ENCODE measurements around the gene PKLR. TPM values are rescaled to one million over a fixed set of nuclear protein-coding genes. Genes with fewer than 3 reads are reported as not detected.
"Not testable (repeated sequence)": the region's sequence is repeated elsewhere in the genome, so short reads cannot be mapped to it uniquely, and the experiment has no call there.

Gene PKLR
- total RNA-seq, 1 donor from 2014 or later: not detected

- no peak for DNase-seq (ENCODE audit: low spot score)
These were observed 16.8 kb upstream of the PKLR start for GRCh38 chr1:155318082-155318481.

DNA sequence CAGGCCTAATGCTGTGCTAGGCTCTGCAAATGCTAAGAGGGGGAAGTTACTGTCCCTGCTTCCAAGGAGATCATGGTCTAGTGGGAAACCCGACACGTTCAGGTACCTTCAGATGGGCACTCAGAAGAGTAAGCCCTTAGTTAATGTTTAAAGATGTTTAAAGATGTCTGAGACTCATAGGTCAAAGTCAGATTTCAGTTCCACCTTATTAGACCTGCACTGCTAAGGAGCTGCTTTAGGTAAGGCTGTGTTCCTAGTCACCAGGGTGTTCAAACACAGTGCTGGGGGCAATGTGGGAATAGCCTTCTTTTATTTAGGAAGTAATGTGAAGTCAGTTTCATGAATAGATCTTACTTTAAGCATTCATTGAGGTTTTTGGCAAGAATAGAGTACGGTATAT, 15.7 kb upstream of the PKLR start:
- no peak for DNase-seq (ENCODE audit: low spot score)

- DNase-seq (ENCODE audit: low spot score): no peak
These were observed 12.0 kb upstream of the PKLR start for GRCh38 chr1:155313261-155313660.

GRCh38 chr1:155309423-155310021, 8.3 kb upstream of the PKLR start:
- DNase-seq (ENCODE audit: low spot score): peak; percentile 25

- DNase-seq (ENCODE audit: low spot score): peak; percentile 100
These were observed 7.5 kb upstream of the PKLR start, which contains the start of gene FDPS for GRCh38 chr1:155308493-155309422. Gene FDPS, plus strand, starts transcription at chr1:155308866. Its CDS starts 924 bp downstream, at chr1:155309790.

DNA sequence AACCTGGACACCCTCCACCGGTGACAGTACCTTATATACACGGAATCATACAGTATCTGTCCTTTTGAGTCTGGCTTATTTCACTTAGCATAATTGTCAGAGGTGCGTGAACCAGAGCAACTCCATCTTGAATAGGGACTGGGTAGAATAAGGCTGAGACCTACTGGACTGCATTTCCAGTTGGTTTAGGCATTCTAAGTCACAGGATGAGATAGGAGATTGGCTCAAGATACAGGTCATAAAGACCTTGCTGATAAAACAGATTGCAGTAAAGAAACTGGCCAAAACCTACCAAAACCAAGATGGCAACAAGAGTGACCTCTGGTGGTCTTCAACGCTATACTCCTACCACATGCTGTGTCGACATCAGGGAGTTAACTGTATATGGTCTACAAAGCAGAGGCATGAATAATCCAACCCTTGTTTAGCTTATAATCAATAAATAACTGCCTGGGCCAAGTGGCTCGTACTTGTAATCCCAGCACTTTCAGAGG, 6.1 kb upstream of the PKLR start:
- DNase-seq (ENCODE audit: low spot score): peak; percentile 60

DNA sequence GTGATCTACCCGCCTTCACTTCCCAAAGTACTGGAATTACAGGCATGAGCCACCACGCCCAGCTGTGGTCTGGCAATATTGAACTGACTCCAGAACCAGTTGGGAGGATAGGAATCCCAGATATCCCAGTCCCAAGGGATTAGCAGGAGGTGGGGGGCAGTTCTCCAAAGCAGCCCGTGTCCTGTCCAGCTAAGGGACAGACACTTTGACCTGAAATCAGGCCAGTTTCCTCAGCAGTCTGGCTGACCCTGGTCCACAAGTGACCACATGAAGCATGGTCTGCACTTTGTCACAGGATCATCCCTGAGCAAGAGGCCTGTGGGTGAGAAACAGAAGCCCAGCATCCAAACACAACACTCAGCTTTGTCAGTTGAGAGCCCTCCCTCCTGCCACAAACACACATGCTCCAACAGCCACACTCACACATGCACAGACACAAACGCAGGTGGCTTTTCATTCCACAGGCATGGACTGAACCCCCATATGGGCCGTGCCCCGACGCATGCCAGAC, 4.7 kb upstream of the PKLR start:
- DNase-seq (ENCODE audit: low spot score): peak; percentile 14

DNA sequence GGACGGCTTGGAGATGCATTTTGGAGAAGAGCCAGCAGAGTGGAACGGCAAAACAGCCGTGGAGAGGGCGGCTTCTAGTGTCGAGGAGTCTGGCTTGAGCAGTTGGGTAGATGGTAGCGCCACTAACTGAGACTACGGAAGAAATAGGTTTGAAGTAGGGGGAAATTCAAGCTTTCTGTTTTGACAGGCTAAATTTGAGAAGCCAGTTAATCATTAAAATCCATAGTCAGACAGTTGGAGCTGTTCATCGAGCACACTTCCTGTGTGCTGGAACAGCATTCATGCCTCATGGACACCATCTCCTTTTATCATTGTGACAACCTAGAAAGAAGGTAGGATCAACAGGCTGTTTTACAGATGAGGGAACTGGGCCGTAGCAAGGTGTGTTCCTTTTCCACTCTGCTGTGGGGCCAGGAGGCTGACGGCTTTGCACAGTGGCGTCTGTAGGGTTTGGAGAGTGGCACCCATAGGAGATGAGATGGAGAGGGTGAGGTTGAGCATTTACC, 3.4 kb upstream of the PKLR start:
- no peak for DNase-seq (ENCODE audit: low spot score)

- DNase-seq (ENCODE audit: low spot score): no peak
These were observed 497 bp downstream of the PKLR start for GRCh38 chr1:155300553-155301329.

GRCh38 chr1:155300024-155300423, 1.2 kb downstream of the PKLR start:
- no peak for DNase-seq (ENCODE audit: low spot score)

GRCh38 chr1:155297384-155297783, 3.9 kb downstream of the PKLR start:
- DNase-seq (ENCODE audit: low spot score): no peak

GRCh38 chr1:155296661-155297060, 4.6 kb downstream of the PKLR start:
- DNase-seq (ENCODE audit: low spot score): no peak

- no peak for DNase-seq (ENCODE audit: low spot score)
These were observed 5.3 kb downstream of the PKLR start for GRCh38 chr1:155295942-155296267.

DNA sequence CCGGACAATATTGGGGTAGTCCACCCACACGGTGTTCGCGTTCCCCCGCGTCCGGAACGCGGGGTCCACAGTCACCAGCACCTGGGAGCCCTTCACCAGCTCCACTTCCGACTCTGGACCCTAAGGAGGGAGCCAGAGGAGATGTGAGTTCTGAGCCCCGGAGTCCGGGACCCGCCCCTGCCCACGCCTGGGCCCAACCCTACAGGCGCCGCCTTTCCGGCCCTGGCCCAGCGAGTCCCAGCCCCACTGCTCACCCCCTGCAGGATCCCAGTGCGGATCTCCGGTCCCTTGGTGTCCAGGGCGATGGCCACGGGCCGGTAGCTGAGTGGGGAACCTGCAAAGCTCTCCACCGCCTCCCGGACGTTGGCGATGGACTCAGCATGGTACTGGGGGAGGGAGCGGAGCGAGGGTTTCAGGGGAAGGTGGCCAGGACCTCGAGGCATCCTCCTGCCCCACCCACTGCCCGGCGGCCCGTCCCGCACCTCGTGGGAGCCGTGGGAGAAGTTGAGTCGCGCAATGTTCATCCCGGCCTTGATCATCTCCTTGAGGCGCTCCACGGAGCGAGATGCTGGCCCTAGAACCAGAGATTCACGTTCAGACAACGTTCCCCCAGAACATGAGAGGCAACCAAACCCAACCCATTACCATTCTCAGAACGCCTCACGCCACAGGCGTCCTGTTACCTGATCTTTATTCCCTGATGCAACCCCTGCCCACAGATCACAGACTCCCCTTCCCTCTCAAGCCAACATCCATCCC, 5.9 kb downstream of the PKLR start:
- no peak for DNase-seq (ENCODE audit: low spot score)

- no peak for DNase-seq (ENCODE audit: low spot score)
These were observed 6.6 kb downstream of the PKLR start for GRCh38 chr1:155294520-155295182.

DNA sequence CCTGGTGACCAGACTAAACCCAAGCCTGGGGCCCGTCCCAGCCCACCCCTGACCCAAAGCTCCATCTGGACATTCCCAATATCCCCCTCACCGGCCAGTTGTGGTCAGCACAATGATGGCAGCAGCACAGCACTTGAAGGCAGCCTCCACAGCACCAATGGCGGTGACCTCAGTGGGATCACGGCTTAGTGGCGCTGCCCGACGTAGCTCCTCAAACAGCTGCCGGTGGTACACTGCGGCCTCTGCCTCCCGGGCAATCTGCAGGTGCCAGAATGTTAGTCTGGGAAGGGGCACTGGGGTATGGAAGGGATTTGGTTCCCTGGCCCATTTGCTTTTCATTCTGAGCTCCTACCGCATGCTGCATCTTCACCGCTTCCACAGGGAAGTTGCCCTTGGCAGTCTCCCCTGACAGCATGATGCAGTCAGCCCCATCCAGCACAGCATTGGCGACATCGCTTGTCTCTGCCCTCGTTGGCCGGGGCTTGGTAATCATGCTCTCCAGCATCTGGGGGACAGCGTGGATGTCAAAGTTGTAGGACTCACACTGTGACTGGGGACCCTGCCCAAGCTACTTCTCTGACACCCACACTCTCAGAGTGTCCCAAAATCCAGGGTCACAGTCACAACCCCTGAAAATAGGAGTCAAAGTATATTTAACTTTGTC, 8.0 kb downstream of the PKLR start:
- DNase-seq (ENCODE audit: low spot score): no peak

DNA sequence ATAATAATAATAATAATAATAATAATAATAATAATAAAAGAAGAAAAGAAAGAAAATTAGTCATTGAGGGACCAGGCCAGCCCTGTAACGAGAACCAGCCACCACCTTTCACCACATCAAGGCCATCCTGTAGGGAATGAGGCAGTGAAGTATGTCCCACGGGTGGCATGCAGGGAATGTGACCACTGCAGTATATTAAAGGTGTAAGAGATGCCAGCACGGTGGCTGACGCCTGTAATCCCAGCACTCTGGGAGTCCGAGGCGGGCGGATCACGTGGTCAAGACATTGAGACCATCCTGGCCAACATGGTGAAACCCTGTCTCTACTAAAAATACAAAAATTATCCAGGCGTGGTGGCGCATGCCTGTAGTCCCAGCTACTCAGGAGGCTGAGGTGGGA, 10.2 kb downstream of the PKLR start:
- not testable (repeated sequence) for DNase-seq (ENCODE audit: low spot score)

GRCh38 chr1:155287987-155288543, 13.2 kb downstream of the PKLR start:
- no peak for DNase-seq (ENCODE audit: low spot score)

DNA sequence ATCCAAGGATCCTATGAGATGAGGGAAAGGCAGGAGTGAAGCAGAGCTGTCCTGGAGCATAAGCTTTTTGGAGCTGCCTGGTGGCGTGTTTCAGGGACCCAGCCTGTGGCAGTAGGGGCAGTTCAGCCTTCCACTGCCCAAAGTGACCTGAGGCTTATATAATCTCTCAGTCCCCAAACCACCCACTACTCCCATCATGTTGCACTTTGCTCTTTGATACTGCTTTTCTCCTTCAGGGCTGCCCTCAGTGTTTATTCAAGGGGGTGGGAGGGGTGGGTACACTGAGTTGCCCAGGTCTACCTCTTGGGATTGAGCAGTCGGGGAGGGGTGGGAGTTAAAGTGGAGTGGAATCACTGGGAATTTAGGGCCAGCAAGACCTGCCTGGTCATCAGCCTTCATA, 14.7 kb downstream of the PKLR start:
- DNase-seq (ENCODE audit: low spot score): no peak

Data from umbilical cord (tissue), 2 donors.